IMR-90 (cell line): ENCODE results near the gene PAX2.

ENCODE experiments used
- BHLHE40 ChIP-seq: fragments of 150-350 bp; IDR thresholded peaks from 2 replicates; pipeline ENCODE4 v1.6.1; 2016; ENCODE audit warnings: mild to moderate bottlenecking, low read depth, low read length
- CEBPB ChIP-seq: IDR thresholded peaks from 2 replicates; pipeline ENCODE4 v1.6.1; 2012; ENCODE audit warnings: low read depth, low read length, improper control_type of control experiment
- CHD1 ChIP-seq: IDR thresholded peaks from 2 replicates; pipeline ENCODE4 v1.6.1; 2012; ENCODE audit warnings: low read depth, low read length, improper control_type of control experiment
- CTCF ChIP-seq: conservative IDR thresholded peaks from 2 replicates; pipeline ENCODE4 v1.5.1; 2012; ENCODE audit warnings: mild to moderate bottlenecking, low read depth, low read length, improper control_type of control experiment
- ELK1 ChIP-seq: fragments of 150-350 bp; IDR thresholded peaks from 2 replicates; pipeline ENCODE4 v1.6.1; 2016; ENCODE audit warnings: low read depth, mild to moderate bottlenecking, low read length, moderate library complexity, borderline replicate concordance
- MAZ ChIP-seq: IDR thresholded peaks from 2 replicates; pipeline ENCODE4 v1.6.1; 2012; ENCODE audit warnings: low read depth, mild to moderate bottlenecking, low read length, improper control_type of control experiment, moderate library complexity, borderline replicate concordance
- MXI1 ChIP-seq: IDR thresholded peaks from 2 replicates; pipeline ENCODE4 v1.6.1; 2012; ENCODE audit warnings: low read depth, mild to moderate bottlenecking, low read length, moderate library complexity, borderline replicate concordance
- POLR2A ChIP-seq: IDR thresholded peaks from 2 replicates; pipeline ENCODE4 v1.6.1; 2012; ENCODE audit warnings: mild to moderate bottlenecking, low read depth, low read length
- RAD21 ChIP-seq: IDR thresholded peaks from 2 replicates; pipeline ENCODE4 v1.6.1; 2012; ENCODE audit warnings: low read length, improper control_type of control experiment
- TF ChIP-seq, protein P1 (sequence below): fragments of 150-350 bp; IDR thresholded peaks from 2 replicates; pipeline ENCODE4 v1.6.1; 2017; ENCODE audit warnings: mild to moderate bottlenecking, antibody characterized with exemption, low read length, low read depth

- TF ChIP-seq CTCF (no peak), POLR2A (no peak), BHLHE40 (no peak), CEBPB (no peak), RAD21 (no peak), CHD1 (no peak), MAZ (no peak), ELK1 (no peak), MXI1 (no peak)
- TF ChIP-seq, protein P1, sequence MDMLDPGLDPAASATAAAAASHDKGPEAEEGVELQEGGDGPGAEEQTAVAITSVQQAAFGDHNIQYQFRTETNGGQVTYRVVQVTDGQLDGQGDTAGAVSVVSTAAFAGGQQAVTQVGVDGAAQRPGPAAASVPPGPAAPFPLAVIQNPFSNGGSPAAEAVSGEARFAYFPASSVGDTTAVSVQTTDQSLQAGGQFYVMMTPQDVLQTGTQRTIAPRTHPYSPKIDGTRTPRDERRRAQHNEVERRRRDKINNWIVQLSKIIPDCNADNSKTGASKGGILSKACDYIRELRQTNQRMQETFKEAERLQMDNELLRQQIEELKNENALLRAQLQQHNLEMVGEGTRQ, result no peak
Measured at GRCh38 chr10:100802607-100803006, 57.2 kb downstream of the PAX2 start.
